ENCODE data around the gene MAPK1IP1L. TPM values are rescaled to one million over a fixed set of nuclear protein-coding genes. Genes with fewer than 3 reads are reported as not detected.

Gene MAPK1IP1L
- total and polyA plus RNA-seq, 2 experiments from 2014 or later, result 72.4 to 162 TPM

DNA sequence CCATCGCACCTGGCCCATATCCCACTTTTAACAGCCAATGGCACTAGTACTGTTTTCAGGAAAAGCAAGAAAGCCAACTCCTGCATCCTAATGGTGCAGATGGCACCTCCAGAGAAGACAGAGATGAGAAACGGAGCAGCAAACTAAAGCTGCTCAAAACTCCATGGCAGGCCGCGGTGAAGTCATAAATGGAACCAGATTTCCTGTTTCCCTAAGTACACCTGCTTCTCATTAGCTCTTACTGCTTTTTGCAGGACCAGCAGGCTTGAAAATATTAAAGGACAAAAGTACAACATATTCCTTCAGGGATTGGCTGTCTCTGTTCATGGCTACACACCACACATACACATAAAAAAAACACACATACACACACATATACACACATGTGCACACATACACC, 40.9 kb downstream of the MAPK1IP1L start (continued):
- TF ChIP-seq, protein P1, sequence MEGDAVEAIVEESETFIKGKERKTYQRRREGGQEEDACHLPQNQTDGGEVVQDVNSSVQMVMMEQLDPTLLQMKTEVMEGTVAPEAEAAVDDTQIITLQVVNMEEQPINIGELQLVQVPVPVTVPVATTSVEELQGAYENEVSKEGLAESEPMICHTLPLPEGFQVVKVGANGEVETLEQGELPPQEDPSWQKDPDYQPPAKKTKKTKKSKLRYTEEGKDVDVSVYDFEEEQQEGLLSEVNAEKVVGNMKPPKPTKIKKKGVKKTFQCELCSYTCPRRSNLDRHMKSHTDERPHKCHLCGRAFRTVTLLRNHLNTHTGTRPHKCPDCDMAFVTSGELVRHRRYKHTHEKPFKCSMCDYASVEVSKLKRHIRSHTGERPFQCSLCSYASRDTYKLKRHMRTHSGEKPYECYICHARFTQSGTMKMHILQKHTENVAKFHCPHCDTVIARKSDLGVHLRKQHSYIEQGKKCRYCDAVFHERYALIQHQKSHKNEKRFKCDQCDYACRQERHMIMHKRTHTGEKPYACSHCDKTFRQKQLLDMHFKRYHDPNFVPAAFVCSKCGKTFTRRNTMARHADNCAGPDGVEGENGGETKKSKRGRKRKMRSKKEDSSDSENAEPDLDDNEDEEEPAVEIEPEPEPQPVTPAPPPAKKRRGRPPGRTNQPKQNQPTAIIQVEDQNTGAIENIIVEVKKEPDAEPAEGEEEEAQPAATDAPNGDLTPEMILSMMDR (conservative IDR thresholded peaks at IDR 0.05; ENCODE audit: low read depth in 2 of 2), result no peak
- TF ChIP-seq ZNF114 (CRISPR knock-in tag; IDR thresholded peaks at IDR 0.05) (no peak), EZH2phosphoT487 (IDR thresholded peaks at IDR 0.05; ENCODE audit: unreplicated experiment) (no peak)

DNA sequence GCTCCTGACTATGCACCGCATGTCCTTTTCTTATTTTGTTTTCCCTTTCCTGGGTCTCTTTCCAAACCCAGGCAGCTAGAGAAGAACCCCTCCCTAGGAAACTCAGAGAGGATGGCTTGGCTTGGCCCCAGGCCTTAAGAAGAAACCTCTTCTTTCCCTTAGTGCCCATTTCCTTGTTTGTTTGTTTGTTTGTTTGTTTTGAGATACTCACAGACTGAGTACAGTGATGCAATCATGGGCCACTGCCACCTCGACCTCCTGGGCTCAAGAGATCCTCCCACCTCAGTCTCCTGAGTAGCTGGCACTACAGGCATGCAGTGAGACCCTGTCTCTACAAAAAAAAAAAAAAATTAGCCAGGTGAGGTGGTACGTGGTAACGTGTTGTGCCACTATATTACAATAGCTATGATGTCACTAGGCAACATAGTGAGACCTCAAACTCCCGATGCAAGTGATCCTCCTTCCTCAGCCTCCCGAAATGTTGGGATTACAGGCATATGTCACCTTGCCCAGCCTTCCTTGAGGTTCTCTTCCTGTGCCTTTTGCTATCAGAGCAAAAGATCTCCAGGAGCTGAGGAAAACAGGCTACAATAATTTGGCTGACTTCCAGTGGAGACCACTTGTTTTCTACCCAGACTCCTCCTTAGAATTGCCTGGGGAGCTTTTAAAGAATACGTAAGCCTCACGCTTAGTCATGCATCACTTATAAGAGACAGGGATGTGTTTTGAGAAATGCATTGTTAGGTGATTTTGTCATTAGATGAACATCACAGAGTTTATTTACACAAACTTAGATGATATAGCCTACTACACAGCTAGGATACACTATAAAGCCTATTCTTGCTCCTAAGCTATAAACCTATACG, 43.1 kb downstream of the MAPK1IP1L start:
- Histone ChIP-seq H3K27ac (ENCODE audit: low read depth) (no peak overlapping the region), H4K20me1 (replicated peaks; ENCODE audit: insufficient read depth) (no peaks in the 10 kb centered on the region), H3K4me2 (no peak overlapping the region), H3F3A (replicated peaks; ENCODE audit: low read depth) (no peaks in the 10 kb centered on the region), H3K27me3 (ENCODE audit: insufficient read depth) (no peaks in the 10 kb centered on the region), H3K36me3 (ENCODE audit: insufficient read depth) (no peaks in the 10 kb centered on the region), H3K9me2 (ENCODE audit: insufficient read depth) (no peaks in the 10 kb centered on the region), H2AFZ (peak overlapping the region; percentile 38; the same call in 1 of the 2 replicates), H3K4me1 (ENCODE audit: insufficient read depth) (no peaks in the 10 kb centered on the region), H3K4me3 (no peak overlapping the region), H3K79me2 (replicated peaks; ENCODE audit: insufficient read depth) (no peaks in the 10 kb centered on the region)
- no peak overlapping the region for H3K4me3 Mint-ChIP-seq
- no peaks in the 10 kb centered on the region for H3K36me3 Mint-ChIP-seq (ENCODE audit: low read depth)
- H3K27ac Mint-ChIP-seq, result no peak overlapping the region
- H3K4me1 Mint-ChIP-seq, result peaks cover 4% of the 10 kb centered on the region; the same call in 2 of the 3 replicates
- H3K27me3 Mint-ChIP-seq (ENCODE audit: insufficient read depth, low read depth, poor library complexity), result no peaks in the 10 kb centered on the region
- no peaks in the 10 kb centered on the region for H3K9me3 Mint-ChIP-seq
- ATAC-seq (no peak), DNase-seq (ENCODE audit: low spot score) (no peak)
- TF ChIP-seq, protein P2, sequence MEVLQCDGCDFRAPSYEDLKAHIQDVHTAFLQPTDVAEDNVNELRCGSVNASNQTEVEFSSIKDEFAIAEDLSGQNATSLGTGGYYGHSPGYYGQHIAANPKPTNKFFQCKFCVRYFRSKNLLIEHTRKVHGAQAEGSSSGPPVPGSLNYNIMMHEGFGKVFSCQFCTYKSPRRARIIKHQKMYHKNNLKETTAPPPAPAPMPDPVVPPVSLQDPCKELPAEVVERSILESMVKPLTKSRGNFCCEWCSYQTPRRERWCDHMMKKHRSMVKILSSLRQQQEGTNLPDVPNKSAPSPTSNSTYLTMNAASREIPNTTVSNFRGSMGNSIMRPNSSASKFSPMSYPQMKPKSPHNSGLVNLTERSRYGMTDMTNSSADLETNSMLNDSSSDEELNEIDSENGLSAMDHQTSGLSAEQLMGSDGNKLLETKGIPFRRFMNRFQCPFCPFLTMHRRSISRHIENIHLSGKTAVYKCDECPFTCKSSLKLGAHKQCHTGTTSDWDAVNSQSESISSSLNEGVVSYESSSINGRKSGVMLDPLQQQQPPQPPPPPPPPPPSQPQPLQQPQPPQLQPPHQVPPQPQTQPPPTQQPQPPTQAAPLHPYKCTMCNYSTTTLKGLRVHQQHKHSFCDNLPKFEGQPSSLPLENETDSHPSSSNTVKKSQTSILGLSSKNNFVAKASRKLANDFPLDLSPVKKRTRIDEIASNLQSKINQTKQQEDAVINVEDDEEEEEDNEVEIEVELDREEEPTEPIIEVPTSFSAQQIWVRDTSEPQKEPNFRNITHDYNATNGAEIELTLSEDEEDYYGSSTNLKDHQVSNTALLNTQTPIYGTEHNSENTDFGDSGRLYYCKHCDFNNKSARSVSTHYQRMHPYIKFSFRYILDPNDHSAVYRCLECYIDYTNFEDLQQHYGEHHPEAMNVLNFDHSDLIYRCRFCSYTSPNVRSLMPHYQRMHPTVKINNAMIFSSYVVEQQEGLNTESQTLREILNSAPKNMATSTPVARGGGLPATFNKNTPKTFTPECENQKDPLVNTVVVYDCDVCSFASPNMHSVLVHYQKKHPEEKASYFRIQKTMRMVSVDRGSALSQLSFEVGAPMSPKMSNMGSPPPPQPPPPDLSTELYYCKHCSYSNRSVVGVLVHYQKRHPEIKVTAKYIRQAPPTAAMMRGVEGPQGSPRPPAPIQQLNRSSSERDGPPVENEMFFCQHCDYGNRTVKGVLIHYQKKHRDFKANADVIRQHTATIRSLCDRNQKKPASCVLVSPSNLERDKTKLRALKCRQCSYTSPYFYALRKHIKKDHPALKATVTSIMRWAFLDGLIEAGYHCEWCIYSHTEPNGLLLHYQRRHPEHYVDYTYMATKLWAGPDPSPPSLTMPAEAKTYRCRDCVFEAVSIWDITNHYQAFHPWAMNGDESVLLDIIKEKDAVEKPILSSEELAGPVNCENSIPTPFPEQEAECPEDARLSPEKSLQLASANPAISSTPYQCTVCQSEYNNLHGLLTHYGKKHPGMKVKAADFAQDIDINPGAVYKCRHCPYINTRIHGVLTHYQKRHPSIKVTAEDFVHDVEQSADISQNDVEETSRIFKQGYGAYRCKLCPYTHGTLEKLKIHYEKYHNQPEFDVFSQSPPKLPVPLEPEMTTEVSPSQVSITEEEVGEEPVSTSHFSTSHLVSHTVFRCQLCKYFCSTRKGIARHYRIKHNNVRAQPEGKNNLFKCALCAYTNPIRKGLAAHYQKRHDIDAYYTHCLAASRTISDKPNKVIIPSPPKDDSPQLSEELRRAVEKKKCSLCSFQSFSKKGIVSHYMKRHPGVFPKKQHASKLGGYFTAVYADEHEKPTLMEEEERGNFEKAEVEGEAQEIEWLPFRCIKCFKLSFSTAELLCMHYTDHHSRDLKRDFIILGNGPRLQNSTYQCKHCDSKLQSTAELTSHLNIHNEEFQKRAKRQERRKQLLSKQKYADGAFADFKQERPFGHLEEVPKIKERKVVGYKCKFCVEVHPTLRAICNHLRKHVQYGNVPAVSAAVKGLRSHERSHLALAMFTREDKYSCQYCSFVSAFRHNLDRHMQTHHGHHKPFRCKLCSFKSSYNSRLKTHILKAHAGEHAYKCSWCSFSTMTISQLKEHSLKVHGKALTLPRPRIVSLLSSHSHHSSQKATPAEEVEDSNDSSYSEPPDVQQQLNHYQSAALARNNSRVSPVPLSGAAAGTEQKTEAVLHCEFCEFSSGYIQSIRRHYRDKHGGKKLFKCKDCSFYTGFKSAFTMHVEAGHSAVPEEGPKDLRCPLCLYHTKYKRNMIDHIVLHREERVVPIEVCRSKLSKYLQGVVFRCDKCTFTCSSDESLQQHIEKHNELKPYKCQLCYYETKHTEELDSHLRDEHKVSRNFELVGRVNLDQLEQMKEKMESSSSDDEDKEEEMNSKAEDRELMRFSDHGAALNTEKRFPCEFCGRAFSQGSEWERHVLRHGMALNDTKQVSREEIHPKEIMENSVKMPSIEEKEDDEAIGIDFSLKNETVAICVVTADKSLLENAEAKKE (CRISPR knock-in tag; IDR thresholded peaks at IDR 0.05), result no peak
- TF ChIP-seq NANOG (IDR thresholded peaks at IDR 0.05; ENCODE audit: borderline replicate concordance), result no peak

Measured in GM23338 (cell line).